Lower leg skin (tissue), 3 donors: ENCODE results near the gene RND2.

Experiments used
- CTCF ChIP-seq, 3 donors: fragments of 450-650 bp; IDR thresholded peaks; one replicate each; pipeline ENCODE4 v1.5.1; 2016; ENCODE audit warnings: antibody characterized with exemption in 3 of 3, mild to moderate bottlenecking in 3 of 3, moderate library complexity in 2 of 3
- POLR2A ChIP-seq, 2 donors: fragments of 450-650 bp; IDR thresholded peaks; one replicate each; pipeline ENCODE4 v1.6.1; 2016 to 2017; ENCODE audit warnings: antibody characterized with exemption in 2 of 2, mild to moderate bottlenecking in 1 of 2, moderate library complexity in 1 of 2

GRCh38 chr17:43020030-43020621, 4.9 kb upstream of the RND2 start:
- no peak for TF ChIP-seq CTCF (IDR thresholded peaks at IDR 0.05)
- TF ChIP-seq POLR2A (IDR thresholded peaks at IDR 0.05): no peak
